ENCODE measurements around the gene PNKP. TPM values are rescaled to one million over a fixed set of nuclear protein-coding genes. Genes with fewer than 3 reads are reported as not detected.

Gene PNKP
- total RNA-seq, 1 experiment from 2014 or later = 141 TPM

DNA sequence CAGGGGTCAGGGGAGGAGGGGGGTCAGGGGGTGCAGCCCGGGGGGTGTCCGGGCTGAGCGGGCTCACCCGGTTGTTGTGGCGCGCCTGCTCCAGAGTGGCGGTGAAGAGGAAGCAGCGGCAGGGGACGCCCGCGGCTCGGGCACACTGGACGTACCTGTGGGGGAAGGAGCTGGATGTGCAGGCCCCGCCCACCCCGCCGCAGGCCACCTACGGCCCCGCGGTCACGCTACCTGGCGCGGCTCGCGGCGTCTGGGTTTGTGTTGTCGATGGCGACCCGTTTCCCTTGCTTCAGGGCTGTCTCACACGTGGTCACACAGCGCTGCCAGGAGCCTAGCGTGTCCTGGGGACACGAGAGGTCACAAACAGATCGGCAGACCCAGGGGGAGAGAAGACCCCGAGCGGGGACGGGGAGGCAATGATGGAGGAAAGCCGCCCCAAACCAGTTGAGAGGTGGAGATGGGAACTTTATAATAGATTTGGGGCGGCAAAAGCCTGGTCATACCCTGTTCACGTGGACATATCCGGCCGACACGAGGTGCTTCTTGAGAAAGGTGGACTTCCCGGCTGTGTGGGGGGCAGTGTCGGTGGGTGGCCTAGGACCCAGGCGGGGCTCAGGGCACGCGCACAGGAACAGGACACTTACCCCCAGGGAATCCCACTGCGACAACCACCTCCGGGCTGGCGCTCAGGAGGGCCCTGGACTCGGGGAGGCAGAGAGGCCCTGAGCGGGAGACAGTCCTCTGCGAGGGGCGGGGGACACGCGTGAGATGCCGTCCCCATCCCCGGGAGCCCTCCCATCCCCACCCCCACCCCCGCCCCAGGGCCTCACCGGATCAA is 5.6 kb downstream of the PNKP start:
- intact Hi-C loops (cut with micrococcal nuclease) = no loop called here
- TF ChIP-seq EZH2 (IDR thresholded peaks at IDR 0.05; ENCODE audit: low read length, unreplicated experiment) = no peak
- TF ChIP-seq, protein P1, sequence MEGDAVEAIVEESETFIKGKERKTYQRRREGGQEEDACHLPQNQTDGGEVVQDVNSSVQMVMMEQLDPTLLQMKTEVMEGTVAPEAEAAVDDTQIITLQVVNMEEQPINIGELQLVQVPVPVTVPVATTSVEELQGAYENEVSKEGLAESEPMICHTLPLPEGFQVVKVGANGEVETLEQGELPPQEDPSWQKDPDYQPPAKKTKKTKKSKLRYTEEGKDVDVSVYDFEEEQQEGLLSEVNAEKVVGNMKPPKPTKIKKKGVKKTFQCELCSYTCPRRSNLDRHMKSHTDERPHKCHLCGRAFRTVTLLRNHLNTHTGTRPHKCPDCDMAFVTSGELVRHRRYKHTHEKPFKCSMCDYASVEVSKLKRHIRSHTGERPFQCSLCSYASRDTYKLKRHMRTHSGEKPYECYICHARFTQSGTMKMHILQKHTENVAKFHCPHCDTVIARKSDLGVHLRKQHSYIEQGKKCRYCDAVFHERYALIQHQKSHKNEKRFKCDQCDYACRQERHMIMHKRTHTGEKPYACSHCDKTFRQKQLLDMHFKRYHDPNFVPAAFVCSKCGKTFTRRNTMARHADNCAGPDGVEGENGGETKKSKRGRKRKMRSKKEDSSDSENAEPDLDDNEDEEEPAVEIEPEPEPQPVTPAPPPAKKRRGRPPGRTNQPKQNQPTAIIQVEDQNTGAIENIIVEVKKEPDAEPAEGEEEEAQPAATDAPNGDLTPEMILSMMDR (conservative IDR thresholded peaks at IDR 0.05; ENCODE audit: low read depth, low read length) = no peak
- no peak for TF ChIP-seq EZH2phosphoT487 (IDR thresholded peaks at IDR 0.05; ENCODE audit: borderline replicate concordance, low read length)
- no peak overlapping the region for H3K4me3 ChIP-seq (ENCODE audit: low read length)
- no peaks in the 10 kb centered on the region for H3K27me3 ChIP-seq (ENCODE audit: low read length)
- peaks cover 39% of the 10 kb centered on the region for H3K79me2 ChIP-seq (ENCODE audit: low read length)
- H3K27ac ChIP-seq (ENCODE audit: low read length) = no peak overlapping the region
- no peak for ATAC-seq
- no TSS peak for BruUV-seq (replicated peaks)
- DNase-seq = no peak
- no peaks in the 10 kb centered on the region for H3K9me3 ChIP-seq (ENCODE audit: low read length)
- H3K36me3 ChIP-seq (ENCODE audit: low read depth, low read length) = peaks cover 54% of the 10 kb centered on the region
- peaks cover 5% of the 10 kb centered on the region for H3F3A ChIP-seq (ENCODE audit: low read length, unreplicated experiment)
- peaks cover 14% of the 10 kb centered on the region for H3K4me1 ChIP-seq (ENCODE audit: insufficient read depth, low read length)
- ChIA-PET CTCF (no interaction called here), POLR2A (ENCODE audit: unreplicated experiment) (no interaction called here)
- no peak overlapping the region for H3K4me2 ChIP-seq (ENCODE audit: low read length)
- H3K9ac ChIP-seq (ENCODE audit: low read length) = no peak overlapping the region
- peaks cover 17% of the 10 kb centered on the region for H4K20me1 ChIP-seq (ENCODE audit: low read length)
- H2AFZ ChIP-seq (ENCODE audit: low read length) = no peak overlapping the region
- H3K9me2 ChIP-seq (replicated peaks; ENCODE audit: low read length) = no peaks in the 10 kb centered on the region

DNA sequence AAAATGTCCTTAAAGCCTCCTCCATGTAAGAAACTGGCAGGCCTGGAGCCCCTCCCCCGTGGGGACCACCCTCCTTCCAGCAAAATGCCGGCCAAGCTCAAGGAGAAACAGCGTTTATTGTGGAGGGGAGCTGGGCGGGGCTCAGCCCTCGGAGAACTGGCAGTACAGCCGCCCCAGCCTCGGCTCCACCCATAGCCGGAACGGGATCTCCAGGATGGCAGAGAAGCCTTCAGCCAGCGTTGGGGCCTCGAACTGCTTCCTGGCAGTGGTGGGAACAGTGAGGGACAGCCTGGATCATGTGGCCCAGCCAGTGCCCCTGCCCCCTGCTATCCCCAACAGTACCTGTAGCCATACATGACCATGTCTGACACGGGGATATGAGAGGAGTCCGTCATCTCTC is 6.3 kb downstream of the PNKP start:
- no peak overlapping the region for H2AFZ ChIP-seq (ENCODE audit: low read length)
- intact Hi-C loops (cut with micrococcal nuclease) = no loop called here

More for the DNA sequence above, 6.3 kb downstream of the PNKP start:
- Histone ChIP-seq H3K79me2 (ENCODE audit: low read length) (peaks cover 33% of the 10 kb centered on the region), H3K27me3 (ENCODE audit: low read length) (no peaks in the 10 kb centered on the region), H3K4me3 (ENCODE audit: low read length) (no peak overlapping the region), H3K27ac (ENCODE audit: low read length) (no peak overlapping the region), H3K4me2 (ENCODE audit: low read length) (no peak overlapping the region), H4K20me1 (ENCODE audit: low read length) (peaks cover 17% of the 10 kb centered on the region), H3K9ac (ENCODE audit: low read length) (no peak overlapping the region), H3K9me2 (replicated peaks; ENCODE audit: low read length) (no peaks in the 10 kb centered on the region), H3K36me3 (ENCODE audit: low read depth, low read length) (peaks cover 54% of the 10 kb centered on the region), H3F3A (ENCODE audit: low read length, unreplicated experiment) (peaks cover 5% of the 10 kb centered on the region), H3K4me1 (ENCODE audit: insufficient read depth, low read length) (peaks cover 8% of the 10 kb centered on the region), H3K9me3 (ENCODE audit: low read length) (no peaks in the 10 kb centered on the region)
- CTCF ChIA-PET = no interaction called here
- TF ChIP-seq, protein P1 (conservative IDR thresholded peaks at IDR 0.05; ENCODE audit: low read depth, low read length) = no peak
- TF ChIP-seq EZH2 (IDR thresholded peaks at IDR 0.05; ENCODE audit: low read length, unreplicated experiment) (no peak), EZH2phosphoT487 (IDR thresholded peaks at IDR 0.05; ENCODE audit: borderline replicate concordance, low read length) (no peak)
- no peak; the same call in 1 of the 2 replicates for ATAC-seq
- no peak for DNase-seq
- POLR2A ChIA-PET (ENCODE audit: unreplicated experiment) = no interaction called here
- BruUV-seq (replicated peaks) = no TSS peak

Data from PC-3 (cell line).